ENCODE measurements around the gene SYT12. TPM values are rescaled to one million over a fixed set of nuclear protein-coding genes. Genes with fewer than 3 reads are reported as not detected.

The SYT12 gene
- total and polyA plus RNA-seq, 2 of the 8 experiments (the other 6 are each of a cell fraction or from before 2014, with no cell fraction given): 1.4 to 3.3 TPM

DNA sequence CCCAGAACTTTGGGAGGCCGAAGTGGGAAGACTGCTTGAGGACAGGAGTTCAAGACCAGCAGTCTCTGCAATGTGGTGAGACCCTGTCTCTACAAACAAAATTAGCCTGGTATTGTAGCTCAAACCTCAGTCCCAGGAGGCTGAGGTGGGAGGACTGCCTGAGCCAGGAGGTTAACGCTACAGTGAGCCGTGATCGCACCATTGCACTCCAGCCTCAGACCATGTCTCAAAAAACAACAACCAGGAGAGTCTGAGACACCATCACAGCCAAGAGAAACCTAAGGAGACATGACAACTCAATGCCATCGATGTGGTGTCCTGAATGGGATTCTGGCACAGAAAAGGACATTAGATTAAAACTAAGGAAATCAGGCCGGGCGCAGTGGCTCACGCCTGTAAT lies 67.8 kb downstream of the SYT12 start:
- Histone ChIP-seq H3K23me2 (ENCODE audit: low read depth, low read length) (no peaks in the 10 kb centered on the region), H2BK12ac (ENCODE audit: low read depth, low read length) (peak overlapping the region; percentile 39; the same call in 1 of the 2 replicates), H4K91ac (replicated peaks; ENCODE audit: insufficient read length, low read length) (no peak overlapping the region), H3K14ac (ENCODE audit: insufficient read length) (no peak overlapping the region), H3K4me1 (replicated peaks in 1 of 4; ENCODE audit: control insufficient read depth in 3 of 4, insufficient read depth in 4 of 4, low read length in 3 of 4) (peaks cover 0 to 3% (median 1%) of the 10 kb centered on the region in 4 experiments; a peak in 2 of 7 replicates), H4K5ac (ENCODE audit: insufficient read length, low read depth, low read length) (no peak overlapping the region), H3K36me3 (ENCODE audit: control insufficient read depth in 2 of 4, insufficient read depth in 4 of 4, low read length in 3 of 4) (no peaks in the 10 kb centered on the region), H3K4me3 (ENCODE audit: extremely low read depth in 1 of 4, insufficient read depth in 2 of 4, low read depth in 3 of 4, low read length in 4 of 4) (no peak overlapping the region), H3K18ac (ENCODE audit: extremely low read depth, low read length) (no peak overlapping the region), H2AK5ac (ENCODE audit: low read depth, low read length) (no peak overlapping the region), H3K23ac (ENCODE audit: insufficient read length) (no peak overlapping the region), H3K9ac (replicated peaks in 1 of 4; ENCODE audit: extremely low read depth in 1 of 4, low read depth in 3 of 4, low read length in 3 of 4) (no peak overlapping the region), H2BK20ac (ENCODE audit: low read length) (0 out of 2 replicates have a peak overlapping the region, but pooled peaks have one; percentile 18), H2BK120ac (replicated peaks; ENCODE audit: low read depth, low read length) (no peak overlapping the region), H3K79me1 (ENCODE audit: low read depth, low read length) (no peaks in the 10 kb centered on the region), H2BK5ac (ENCODE audit: low read depth, low read length) (no peak overlapping the region), H3K56ac (replicated peaks; ENCODE audit: insufficient read length, low read depth, low read length) (no peak overlapping the region), H3K79me2 (ENCODE audit: control insufficient read depth in 1 of 2, insufficient read depth in 2 of 2, low read length in 2 of 2) (no peaks in the 10 kb centered on the region), H4K20me1 (replicated peaks in 1 of 2; ENCODE audit: control insufficient read depth in 1 of 2, insufficient read depth in 2 of 2, low read length in 2 of 2) (no peaks in the 10 kb centered on the region), H3K4ac (replicated peaks; ENCODE audit: insufficient read length, low read depth, low read length) (no peak overlapping the region), H2AFZ (ENCODE audit: low read length) (no peak overlapping the region), H3K4me2 (ENCODE audit: insufficient read depth in 1 of 2, low read depth in 2 of 2, low read length in 2 of 2) (no peak overlapping the region), H3K27ac (ENCODE audit: low read depth, low read length) (no peak overlapping the region), H2BK15ac (ENCODE audit: low read length) (no peak overlapping the region; the same call in 1 of the 2 replicates), H3K9me3 (ENCODE audit: insufficient read depth in 2 of 2, low read depth in 1 of 2, low read length in 1 of 2) (no peaks in the 10 kb centered on the region), H3K27me3 (replicated peaks in 1 of 4; ENCODE audit: control insufficient read depth in 3 of 4, extremely low read depth in 1 of 4, insufficient read depth in 3 of 4, low read length in 3 of 4) (no peaks in the 10 kb centered on the region), H4K8ac (ENCODE audit: extremely low read depth, insufficient read depth, low read length) (no peak overlapping the region)
- POLR2A ChIA-PET (ENCODE audit: partially characterized antibody): interaction anchor here (0.6 to 1.4 kb wide), 2 partner anchors 11 to 38 kb away, joined by 3 to 4 read pairs; no protein-coding TSS in a partner anchor
- no peak for FAIRE-seq
- DNase-seq (ENCODE audit: low read depth in 1 of 2, low spot score in 2 of 2): no peak
- WGBS, 2 experiments (ENCODE audit: extremely low coverage in 1 of 2, insufficient coverage in 1 of 2, insufficient read length in 1 of 2, insufficient replicate concordance in 2 of 2, low coverage in 1 of 2, low lambda C conversion rate in 2 of 2, missing lambda C conversion rate in 1 of 2): 93% methylated on average over 8 of the region's 8 CpGs; no CpG with 5 or more reads in 1 of the 2 experiments
- CTCF ChIA-PET (ENCODE audit: partially characterized antibody): interaction anchor here (0.6 to 1.7 kb wide), 2 partner anchors 10 to 26 kb away, joined by 3 to 8 read pairs; no protein-coding TSS in a partner anchor
- no peak for TF ChIP-seq CBX8 (IDR thresholded peaks at IDR 0.05; ENCODE audit: borderline replicate concordance, low read depth, low read length)
- TF ChIP-seq, protein P1, sequence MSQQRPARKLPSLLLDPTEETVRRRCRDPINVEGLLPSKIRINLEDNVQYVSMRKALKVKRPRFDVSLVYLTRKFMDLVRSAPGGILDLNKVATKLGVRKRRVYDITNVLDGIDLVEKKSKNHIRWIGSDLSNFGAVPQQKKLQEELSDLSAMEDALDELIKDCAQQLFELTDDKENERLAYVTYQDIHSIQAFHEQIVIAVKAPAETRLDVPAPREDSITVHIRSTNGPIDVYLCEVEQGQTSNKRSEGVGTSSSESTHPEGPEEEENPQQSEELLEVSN (IDR thresholded peaks at IDR 0.05): no peak
- TF ChIP-seq RAD21 (IDR thresholded peaks at IDR 0.05 in 1 of 2, conservative IDR thresholded peaks at IDR 0.05 in 1 of 2; ENCODE audit: low read depth in 2 of 2, low read length in 2 of 2): no peak
- TF ChIP-seq, protein P2, sequence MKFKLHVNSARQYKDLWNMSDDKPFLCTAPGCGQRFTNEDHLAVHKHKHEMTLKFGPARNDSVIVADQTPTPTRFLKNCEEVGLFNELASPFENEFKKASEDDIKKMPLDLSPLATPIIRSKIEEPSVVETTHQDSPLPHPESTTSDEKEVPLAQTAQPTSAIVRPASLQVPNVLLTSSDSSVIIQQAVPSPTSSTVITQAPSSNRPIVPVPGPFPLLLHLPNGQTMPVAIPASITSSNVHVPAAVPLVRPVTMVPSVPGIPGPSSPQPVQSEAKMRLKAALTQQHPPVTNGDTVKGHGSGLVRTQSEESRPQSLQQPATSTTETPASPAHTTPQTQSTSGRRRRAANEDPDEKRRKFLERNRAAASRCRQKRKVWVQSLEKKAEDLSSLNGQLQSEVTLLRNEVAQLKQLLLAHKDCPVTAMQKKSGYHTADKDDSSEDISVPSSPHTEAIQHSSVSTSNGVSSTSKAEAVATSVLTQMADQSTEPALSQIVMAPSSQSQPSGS (IDR thresholded peaks at IDR 0.05; ENCODE audit: low read length): no peak
- no peak for TF ChIP-seq SP4 (IDR thresholded peaks at IDR 0.05; ENCODE audit: low read length)
- TF ChIP-seq KDM1A (IDR thresholded peaks at IDR 0.05; ENCODE audit: borderline replicate concordance, low read length): no peak
- no peak for TF ChIP-seq RXRA (IDR thresholded peaks at IDR 0.05; ENCODE audit: insufficient read depth, low read depth, low read length)
- no peak for TF ChIP-seq PHF8 (conservative IDR thresholded peaks at IDR 0.05; ENCODE audit: low read depth, low read length)
- TF ChIP-seq MAFK (IDR thresholded peaks at IDR 0.05; ENCODE audit: low read depth, low read length): no peak
- no peak for TF ChIP-seq TAF7 (optimal IDR thresholded peaks at IDR 0.05; ENCODE audit: borderline replicate concordance, low read depth, low read length)
- TF ChIP-seq SP2 (IDR thresholded peaks at IDR 0.05; ENCODE audit: low read length): no peak
